ENCODE data around the gene CCDC38. TPM values are rescaled to one million over a fixed set of nuclear protein-coding genes. Genes with fewer than 3 reads are reported as not detected.

Gene CCDC38
- polyA plus RNA-seq, 4 donors: 0.41 to 1.3 (median 0.66) TPM

- no peak for DNase-seq (ENCODE audit: low read depth in 4 of 4, low spot score in 2 of 4)
Observed at GRCh38 chr12:95838125-95838524, 104.3 kb downstream of the CCDC38 start.

- DNase-seq (ENCODE audit: low read depth in 4 of 4, low spot score in 2 of 4): no peak
Observed at GRCh38 chr12:95837240-95838038, 105.0 kb downstream of the CCDC38 start.

GRCh38 chr12:95836630-95837239 lies 105.7 kb downstream of the CCDC38 start:
- DNase-seq (ENCODE audit: low read depth in 4 of 4, low spot score in 2 of 4): no peak

- no peak for DNase-seq (ENCODE audit: low read depth in 4 of 4, low spot score in 2 of 4)
Observed at GRCh38 chr12:95836185-95836609, 106.2 kb downstream of the CCDC38 start.

- no peak for DNase-seq (ENCODE audit: low read depth in 4 of 4, low spot score in 2 of 4)
Observed at GRCh38 chr12:95834572-95834971, 107.8 kb downstream of the CCDC38 start.

GRCh38 chr12:95830335-95831089 lies 111.9 kb downstream of the CCDC38 start:
- no peak for DNase-seq (ENCODE audit: low read depth in 4 of 4, low spot score in 2 of 4)

- no peak for DNase-seq (ENCODE audit: low read depth in 4 of 4, low spot score in 2 of 4)
Observed at GRCh38 chr12:95829395-95829794, 113.0 kb downstream of the CCDC38 start.

- no peak for DNase-seq (ENCODE audit: low read depth in 4 of 4, low spot score in 2 of 4)
Observed at GRCh38 chr12:95820096-95820703, 122.2 kb downstream of the CCDC38 start.

Other genes starting within 250 kb of the CCDC38 start
- gene NTN4, start 151.8 kb downstream of the CCDC38 start, polyA plus RNA-seq (ENCODE audit: insufficient read length in 4 of 4): 100 to 1,000 TPM in 3 of 4 donors, 10 to 100 TPM in 1; 94.0 to 112 (median 104) TPM
- 100 to 1,000 TPM in 1 of 4 donors, 10 to 100 TPM in 3; 84.0 to 101 (median 93.6) TPM for gene SNRPF, start 83.7 kb downstream of the CCDC38 start, polyA plus RNA-seq (ENCODE audit: insufficient read length in 4 of 4)
- 1 to 10 TPM in 3 of 4 donors, under 1 TPM in 1; 0.92 to 2.0 (median 1.6) TPM for gene AMDHD1, start 717 bp upstream of the CCDC38 start, polyA plus RNA-seq (ENCODE audit: insufficient read length in 4 of 4)
- gene HAL, start 53.7 kb upstream of the CCDC38 start, polyA plus RNA-seq (ENCODE audit: insufficient read length in 4 of 4): 1 to 10 TPM in 2 of 4 donors, under 1 TPM in 2; 0.14 to 2.1 (median 1.00) TPM
- 100 to 1,000 TPM; 111 to 132 (median 127) TPM for gene LTA4H, start 93.0 kb upstream of the CCDC38 start, polyA plus RNA-seq (ENCODE audit: insufficient read length in 4 of 4)

Measured in left renal cortex interstitium (tissue), 4 donors.